G401.6 (cell line): ENCODE data around the gene LIX1L.

Experiments used
- FAIRE-seq: peaks from 2 replicates; lab custom pipeline; 2012; peaks lifted over from hg19 to GRCh38; lab: Jason Lieb, UNC

The LIX1L gene

DNA sequence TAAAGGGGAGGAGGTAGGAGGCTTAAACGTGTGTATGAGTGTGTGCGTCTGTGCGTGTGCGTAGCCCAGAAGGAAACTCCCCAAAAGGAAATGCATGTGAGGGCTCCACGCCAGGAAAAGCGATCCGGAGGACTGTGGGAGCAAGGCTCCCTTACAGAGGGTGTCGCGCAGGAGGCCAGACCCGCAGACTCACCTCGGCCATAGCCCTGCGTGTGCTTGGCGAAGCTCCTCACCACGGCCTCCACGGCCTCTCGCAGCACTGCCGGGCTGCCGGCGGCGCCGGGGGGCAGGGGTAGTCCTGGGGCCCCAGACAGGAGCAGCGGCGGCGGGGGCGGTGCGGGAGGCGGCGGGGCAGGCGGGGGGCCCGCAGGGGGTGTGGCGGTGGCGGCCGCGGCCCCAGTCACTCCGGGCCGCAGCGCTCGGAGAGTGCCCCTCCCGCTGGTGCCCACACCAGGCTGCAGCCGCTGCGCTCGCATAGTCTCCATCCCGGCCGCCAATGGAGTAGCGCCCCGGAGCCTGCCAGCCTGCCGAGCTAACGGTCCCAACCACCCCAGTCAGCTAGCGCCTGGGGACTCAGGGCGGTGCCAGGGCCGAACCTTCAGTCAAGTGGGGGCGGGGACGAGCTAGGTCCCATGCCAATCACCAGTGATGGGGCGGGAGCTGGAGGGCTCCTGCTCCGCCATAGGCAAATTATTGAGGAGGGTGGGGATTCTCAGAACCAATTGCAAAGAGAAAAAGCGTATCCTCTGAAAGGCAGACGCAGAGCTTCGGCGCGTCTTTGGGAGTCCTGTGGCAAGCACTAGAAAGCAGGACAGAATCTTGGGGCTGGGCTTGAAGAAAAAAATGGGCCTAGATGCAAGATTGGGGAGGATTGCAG lies at the start of gene LIX1L:
LIX1L (minus strand) TSS at position 575 of the 877 bp plus-strand sequence; CDS start at position 485, 90 bp downstream.
- FAIRE-seq, result peak; percentile 97

DNA sequence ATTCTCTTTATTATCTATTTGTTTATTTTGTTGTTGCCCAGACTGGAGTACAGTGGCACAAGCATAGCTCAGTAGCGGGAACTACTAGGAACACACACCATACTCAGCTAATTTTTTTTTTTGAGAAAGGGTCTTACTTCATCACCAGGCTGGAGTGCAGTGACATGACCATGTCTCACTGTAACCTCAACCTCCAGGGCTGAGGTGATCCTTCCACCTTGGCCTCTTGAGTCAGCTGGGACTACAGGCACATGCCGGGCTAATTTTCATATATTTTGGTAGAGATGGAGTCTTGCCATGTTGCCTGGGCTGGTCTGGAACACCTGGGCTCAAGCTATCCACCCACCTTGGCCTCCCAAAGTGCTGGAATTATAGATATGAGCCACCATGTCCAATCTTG lies 43.9 kb upstream of the LIX1L start:
- FAIRE-seq, result no peak

GRCh38 chr1:145999321-146000024 lies 41.7 kb upstream of the LIX1L start:
- FAIRE-seq, result no peak

DNA sequence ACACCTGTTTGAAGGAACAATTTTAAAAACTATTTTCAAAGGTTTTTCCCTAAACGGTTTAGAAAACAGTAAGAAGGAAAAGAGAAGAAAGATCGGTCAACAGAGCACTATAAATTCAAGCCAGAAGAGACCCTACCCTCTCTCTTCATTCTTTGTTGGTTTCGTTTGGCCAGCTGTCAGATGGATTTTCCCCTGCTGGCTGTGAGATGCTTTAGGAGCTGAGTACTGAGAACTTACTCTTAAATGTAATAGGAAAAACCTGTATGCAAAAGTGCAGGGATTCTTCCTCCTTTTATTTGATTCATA lies 39.9 kb upstream of the LIX1L start:
- FAIRE-seq, result no peak

DNA sequence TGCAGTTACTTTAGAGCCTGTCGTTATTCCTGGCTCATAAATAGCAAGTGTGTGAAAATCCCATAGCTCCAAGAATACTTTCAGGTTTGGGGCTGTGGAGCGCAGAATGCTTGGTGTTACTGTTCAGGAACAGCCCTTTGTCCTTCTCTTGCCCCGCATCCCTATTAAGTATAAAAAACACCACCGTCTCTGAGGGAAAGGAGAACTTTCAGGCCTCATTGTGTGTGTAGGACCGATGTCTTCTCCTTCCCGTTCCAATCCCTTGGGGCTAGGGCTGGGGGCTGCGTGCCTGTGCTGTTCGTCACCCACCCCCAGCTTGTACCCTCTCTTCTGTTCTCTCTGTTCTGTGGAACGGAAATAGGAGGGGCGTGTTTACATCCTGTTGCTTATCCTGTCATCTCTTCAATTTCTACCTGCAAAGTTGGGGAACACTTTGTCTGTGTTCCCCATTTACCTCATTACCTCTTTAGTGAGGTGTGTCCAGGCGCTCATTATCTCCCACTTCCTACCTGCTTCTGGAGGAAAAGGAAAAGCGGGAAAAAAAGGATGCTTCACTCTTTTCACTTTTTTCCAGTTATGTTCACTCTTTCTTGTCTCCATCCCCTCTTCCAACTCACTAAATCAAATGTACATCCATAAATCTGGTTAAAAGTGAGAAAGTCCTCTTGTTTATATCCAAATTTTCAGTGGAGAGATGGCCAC lies 39.4 kb upstream of the LIX1L start:
- no peak for FAIRE-seq

GRCh38 chr1:145996433-145997015 lies 38.7 kb upstream of the LIX1L start, which contains the start of gene TXNIP:
TSS of gene TXNIP (minus strand) at chr1:145996579. CDS start at chr1:145996266, 313 bp downstream.
- FAIRE-seq, result no peak

GRCh38 chr1:145995964-145996432 lies 38.2 kb upstream of the LIX1L start:
- FAIRE-seq, result no peak

- no peak for FAIRE-seq
Measured at GRCh38 chr1:145995148-145995881, 37.5 kb upstream of the LIX1L start.

DNA sequence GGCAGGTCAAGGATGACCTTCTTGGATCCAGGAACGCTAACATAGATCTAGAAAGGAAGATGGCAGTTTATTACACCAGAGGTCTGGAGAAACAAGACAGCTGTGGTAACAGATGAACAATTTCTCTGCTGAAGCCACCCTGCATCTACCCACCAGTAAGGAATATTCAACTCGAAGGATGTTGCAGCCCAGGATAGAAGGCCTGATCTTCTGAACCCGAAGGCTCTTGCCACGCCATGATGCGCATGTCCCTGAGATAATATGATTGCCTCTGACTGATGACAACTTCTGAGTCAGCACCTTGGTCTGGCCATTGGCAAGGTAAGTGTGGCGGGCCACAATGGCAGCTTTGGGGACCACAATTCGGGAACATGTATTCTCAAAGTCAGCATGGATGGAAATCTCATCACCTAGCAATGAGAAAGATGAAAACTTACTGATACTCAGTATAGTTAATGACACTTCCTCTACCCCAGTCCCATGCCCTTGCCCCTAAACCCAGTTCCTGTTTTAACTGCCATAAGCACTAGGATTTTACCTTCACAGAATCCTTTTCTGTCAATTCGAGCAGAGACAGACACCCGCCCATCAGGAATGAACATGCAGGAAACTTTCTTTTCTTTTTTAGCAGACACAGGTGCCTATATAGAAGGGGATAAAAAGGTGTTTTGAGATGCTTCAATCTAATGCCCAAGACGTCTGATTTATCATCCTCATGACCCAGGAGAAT lies 36.7 kb upstream of the LIX1L start:
- FAIRE-seq, result no peak

GRCh38 chr1:145993618-145994390 lies 36.0 kb upstream of the LIX1L start:
- no peak for FAIRE-seq

- no peak for FAIRE-seq
Measured at GRCh38 chr1:145992958-145993617, 35.3 kb upstream of the LIX1L start.

DNA sequence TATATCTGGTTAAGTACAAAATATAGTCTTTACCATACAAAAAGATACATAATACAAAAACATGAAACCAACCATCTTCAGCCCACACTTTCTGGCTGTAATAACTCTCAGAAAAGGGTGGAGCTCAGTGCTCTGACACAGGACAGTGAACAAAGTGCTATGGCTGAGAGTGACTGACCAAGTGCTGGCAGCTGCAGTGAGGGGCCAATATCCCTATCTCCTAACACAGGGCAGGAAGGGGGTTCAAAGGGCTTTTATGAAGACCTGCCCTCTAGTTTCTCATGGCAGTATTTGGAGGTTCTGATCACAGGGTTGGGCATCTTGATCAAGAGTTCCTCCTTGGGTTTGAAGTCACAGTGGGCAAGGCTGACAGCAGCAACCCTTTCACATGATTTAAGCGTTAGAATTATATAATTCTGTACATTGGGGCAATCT lies 34.7 kb upstream of the LIX1L start:
- no peak for FAIRE-seq

- FAIRE-seq, result no peak
Measured at GRCh38 chr1:145991735-145992412, 34.1 kb upstream of the LIX1L start.

DNA sequence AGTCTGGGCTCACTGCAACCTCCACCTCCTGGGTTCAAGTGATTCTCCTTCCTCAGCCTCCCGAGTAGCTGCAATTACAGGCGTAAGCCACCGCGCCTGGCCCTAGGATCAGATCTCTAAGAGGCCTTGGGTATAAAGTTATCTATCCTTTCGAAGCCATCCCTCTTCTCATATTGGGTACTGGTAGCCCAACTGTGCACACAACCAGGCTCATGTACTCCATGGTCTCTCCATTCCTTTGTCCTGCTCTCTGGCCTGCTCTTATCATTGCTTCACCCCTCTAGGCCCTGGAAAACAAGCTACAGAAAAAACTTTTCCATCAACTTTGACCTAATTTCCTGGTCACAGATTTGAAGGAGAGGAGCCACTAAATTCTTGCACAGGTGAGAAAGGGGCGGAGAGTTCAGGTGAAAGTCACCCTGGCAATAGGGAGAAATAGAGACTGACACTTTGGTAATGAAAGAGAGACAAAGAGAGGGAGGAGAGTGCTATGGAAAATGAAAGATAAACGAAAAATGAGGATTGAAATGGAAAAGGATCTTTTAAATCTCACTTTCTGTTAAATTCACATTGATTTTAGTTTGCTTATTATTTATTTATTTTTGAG lies 32.5 kb upstream of the LIX1L start:
- no peak for FAIRE-seq

- no peak for FAIRE-seq
Measured at GRCh38 chr1:145988773-145989172, 31.0 kb upstream of the LIX1L start.

GRCh38 chr1:145987926-145988325 lies 30.1 kb upstream of the LIX1L start:
- FAIRE-seq, result no peak

DNA sequence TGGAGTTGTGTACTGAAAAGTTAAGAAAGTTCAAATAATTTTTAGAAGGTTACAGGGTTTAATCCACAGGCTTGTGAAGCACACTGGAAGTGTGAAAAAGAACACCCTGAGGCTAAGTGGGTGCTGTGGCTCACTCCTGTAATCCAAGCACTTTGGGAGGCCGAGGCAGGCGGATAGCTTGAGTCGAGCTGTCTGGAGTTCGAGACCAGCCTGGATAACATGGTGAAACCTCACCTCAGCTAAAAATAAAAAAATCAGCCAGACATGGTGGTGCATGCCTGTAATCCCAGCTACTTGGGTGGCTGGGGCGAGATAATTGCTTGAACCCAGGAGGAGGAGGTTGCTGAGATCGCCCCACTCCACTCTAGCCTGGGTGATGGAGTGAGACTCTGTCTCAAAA lies 28.7 kb upstream of the LIX1L start:
- no peak for FAIRE-seq
